CD14-positive monocyte (primary cell): Measurements from ENCODE around the gene IL9. TPM values are rescaled to one million over a fixed set of nuclear protein-coding genes. Genes with fewer than 3 reads are reported as not detected.

Experiments used
- DNase-seq, 3 donors: peaks; one replicate each; pipeline ENCODE4 v3.0.0-alpha.2; 2011 to 2022
- H2AFZ ChIP-seq: 2 replicates; pipeline ENCODE4 v1.6.0; 2012; ENCODE audit warnings: mild to moderate bottlenecking, low read depth, low read length, inconsistent platforms; ENCODE audit not compliant: insufficient read depth, poor library complexity, severe bottlenecking
- H3K27ac ChIP-seq, 2 donors: 1 replicate in 1 of 2; 2 replicates in 1 of 2; pipeline ENCODE4 v1.5.1; 2012 to 2013; ENCODE audit warnings: low read length in 2 of 2, control low read depth in 1 of 2, inconsistent platforms in 1 of 2, low read depth in 1 of 2, mild to moderate bottlenecking in 1 of 2
- H3K27me3 ChIP-seq, 2 donors: one replicate each; pipeline versions ENCODE4 v1.6.0 to v1.6.1; 2011 to 2013; ENCODE audit warnings: low read length in 2 of 2; ENCODE audit not compliant: control insufficient read depth in 2 of 2, insufficient read depth in 2 of 2
- H3K36me3 ChIP-seq, 2 donors: replicated peaks in 1 of 2; 1 replicate in 1 of 2; 2 replicates in 1 of 2; pipeline versions ENCODE4 v1.5.1 to v1.6.1; 2012 to 2013; ENCODE audit warnings: low read length in 2 of 2, control low read depth in 1 of 2, inconsistent platforms in 1 of 2, mild to moderate bottlenecking in 1 of 2; ENCODE audit not compliant: insufficient read depth in 2 of 2, control insufficient read depth in 1 of 2
- H3K4me1 ChIP-seq, 2 donors: 1 replicate in 1 of 2; 2 replicates in 1 of 2; pipeline versions ENCODE4 v1.5.1 to v1.6.1; 2012 to 2013; ENCODE audit warnings: low read length in 2 of 2, control low read depth in 1 of 2, inconsistent platforms in 1 of 2, mild to moderate bottlenecking in 1 of 2, moderate library complexity in 1 of 2; ENCODE audit not compliant: insufficient read depth in 2 of 2, control insufficient read depth in 1 of 2
- H3K4me2 ChIP-seq: replicated peaks from 2 replicates; pipeline ENCODE3; 2012; ENCODE audit warnings: low read length, moderate library complexity, mild to moderate bottlenecking; ENCODE audit not compliant: poor library complexity, severe bottlenecking; ENCODE audit errors: extremely low read depth
- H3K4me3 ChIP-seq, 3 experiments: fragments of 200-600 bp in 1 of 3; sonication (generic) in 1 of 3; replicated peaks in 1 of 3; 1 replicate in 2 of 3; 2 replicates in 1 of 3; pipeline ENCODE4 v1.5.1; 2011 to 2013; ENCODE audit warnings: low read length in 3 of 3, mild to moderate bottlenecking in 3 of 3, control low read depth in 2 of 3, low read depth in 2 of 3, inconsistent platforms in 1 of 3, moderate library complexity in 1 of 3
- H3K79me2 ChIP-seq: 2 replicates; pipeline ENCODE4 v1.6.0; 2012; ENCODE audit warnings: mild to moderate bottlenecking, control low read depth, inconsistent platforms, low read length, moderate library complexity; ENCODE audit not compliant: insufficient read depth
- H3K9ac ChIP-seq: 2 replicates; pipeline ENCODE4 v1.6.0; 2017; ENCODE audit warnings: low read length, mild to moderate bottlenecking; ENCODE audit not compliant: insufficient read depth, poor library complexity, severe bottlenecking
- H3K9me3 ChIP-seq, 2 donors: replicated peaks in 1 of 2; 1 replicate in 1 of 2; 2 replicates in 1 of 2; pipeline versions ENCODE4 v1.5.1 to v1.6.1; 2012 to 2013; ENCODE audit warnings: low read length in 2 of 2, control low read depth in 1 of 2; ENCODE audit not compliant: control insufficient read depth in 1 of 2, insufficient read depth in 1 of 2
- H4K20me1 ChIP-seq: 2 replicates; pipeline ENCODE4 v1.6.0; 2012; ENCODE audit warnings: mild to moderate bottlenecking, low read length, control low read depth, moderate library complexity; ENCODE audit not compliant: insufficient read depth
- H3K27ac Mint-ChIP-seq, 7 donors: one replicate each; pipeline ENCODE4 v1.8.0; 2020; ENCODE audit warnings: mild to moderate bottlenecking in 7 of 7, mixed read lengths in 7 of 7, moderate library complexity in 6 of 7, inconsistent platforms in 2 of 7
- H3K27me3 Mint-ChIP-seq, 3 donors: one replicate each; pipeline ENCODE4 v1.8.0; 2021 to 2022; ENCODE audit warnings: low read depth in 3 of 3, mild to moderate bottlenecking in 3 of 3, mixed read lengths in 3 of 3, moderate library complexity in 3 of 3, inconsistent platforms in 1 of 3
- H3K36me3 Mint-ChIP-seq, 2 donors: one replicate each; pipeline ENCODE4 v1.8.0; 2020; ENCODE audit warnings: mixed read lengths in 2 of 2, inconsistent platforms in 1 of 2, mild to moderate bottlenecking in 1 of 2
- H3K4me1 Mint-ChIP-seq: one replicate; pipeline ENCODE4 v1.8.0; 2020; ENCODE audit warnings: mild to moderate bottlenecking, mixed read lengths
- H3K4me3 Mint-ChIP-seq, 2 donors: one replicate each; pipeline ENCODE4 v1.8.0; 2020; ENCODE audit warnings: mild to moderate bottlenecking in 2 of 2, mixed read lengths in 2 of 2, moderate library complexity in 1 of 2
- H3K9me3 Mint-ChIP-seq, 7 donors: one replicate each; pipeline ENCODE4 v1.8.0; 2020 to 2022; ENCODE audit warnings: mixed read lengths in 7 of 7, mild to moderate bottlenecking in 6 of 7, moderate library complexity in 6 of 7, inconsistent platforms in 2 of 7
- CTCF ChIP-seq: fragments of 200-600 bp; IDR thresholded peaks from one replicate; pipeline ENCODE4 v1.8.0; 2022; ENCODE audit warnings: antibody characterized with exemption, mild to moderate bottlenecking
- WGBS: methylation state at CpG from one replicate; pipeline ENCODE4 v1.1.5; 2013; ENCODE audit warnings: missing lambda C conversion rate; ENCODE audit not compliant: insufficient coverage; 5-methylcytosine and 5-hydroxymethylcytosine counted together
- intact Hi-C, 2 donors: fragments of 100-400 bp; cut with micrococcal nuclease; formaldehyde crosslinking; loops; one replicate each; pipeline versions ENCODE4 v1.15.0 to v1.15.1; 2023
- polyA plus RNA-seq, 3 donors: library from polyadenylated mRNA; depleted of rRNA in 1 of 3; unstranded in 2 of 3; stranded (reverse) in 1 of 3; fragments of 300-500 nt in 2 of 3; fragments of >200 nt in 1 of 3; fragmentation: Illumina TruSeq in 2 of 3; gene quantifications; 1 replicate in 2 of 3; 2 replicates in 1 of 3; pipeline ENCODE4 v1.2.3, GENCODE V29; 2012 to 2021

Gene IL9
- polyA plus RNA-seq, 3 donors = not detected

GRCh38 chr5:135941711-135942110 is 46.1 kb upstream of the IL9 start:
- 100% methylated on average over 1 of the region's 2 CpGs for WGBS
- no peaks in the 10 kb centered on the region for H3K9me3 Mint-ChIP-seq
- no peak overlapping the region for H3K4me3 Mint-ChIP-seq
- no peaks in the 10 kb centered on the region for H3K36me3 ChIP-seq
- no peaks in the 10 kb centered on the region for H3K36me3 Mint-ChIP-seq
- H3K9ac ChIP-seq = no peak overlapping the region
- peaks cover 31 to 38% of the 10 kb centered on the region in 2 donors for H3K27me3 ChIP-seq
- no peak for TF ChIP-seq CTCF
- no peak overlapping the region for H3K4me3 ChIP-seq
- H3K9me3 ChIP-seq = no peaks in the 10 kb centered on the region
- no peak overlapping the region for H3K4me2 ChIP-seq
- no peaks in the 10 kb centered on the region for H3K4me1 ChIP-seq
- no peaks in the 10 kb centered on the region for H4K20me1 ChIP-seq
- no peak overlapping the region for H2AFZ ChIP-seq
- H3K27ac Mint-ChIP-seq = no peak overlapping the region
- no peak for DNase-seq
- no peaks in the 10 kb centered on the region for H3K4me1 Mint-ChIP-seq
- no peak overlapping the region for H3K27ac ChIP-seq
- intact Hi-C loops = loop anchor here in 1 of 2 donors (10.0 kb wide), 1 partner anchor 273 kb away; no protein-coding TSS in a partner anchor
- no peaks in the 10 kb centered on the region for H3K79me2 ChIP-seq
- H3K27me3 Mint-ChIP-seq = peaks cover 8 to 24% (median 16%) of the 10 kb centered on the region in 3 donors

GRCh38 chr5:135937245-135937911 is 41.7 kb upstream of the IL9 start:
- Mint-ChIP-seq H3K27me3 (peaks cover 21 to 37% (median 23%) of the 10 kb centered on the region in 3 donors), H3K4me1 (no peaks in the 10 kb centered on the region), H3K36me3 (no peaks in the 10 kb centered on the region), H3K9me3 (no peaks in the 10 kb centered on the region), H3K4me3 (no peak overlapping the region), H3K27ac (no peak overlapping the region)
- TF ChIP-seq CTCF = no peak
- Histone ChIP-seq H4K20me1 (no peaks in the 10 kb centered on the region), H2AFZ (no peak overlapping the region), H3K79me2 (no peaks in the 10 kb centered on the region), H3K4me2 (no peak overlapping the region), H3K9ac (no peak overlapping the region), H3K27me3 (peaks cover 51 to 56% of the 10 kb centered on the region in 2 donors), H3K4me1 (no peaks in the 10 kb centered on the region), H3K27ac (no peak overlapping the region), H3K4me3 (no peak overlapping the region), H3K9me3 (no peaks in the 10 kb centered on the region), H3K36me3 (no peaks in the 10 kb centered on the region)
- intact Hi-C loops = no loop called here
- no peak for DNase-seq
- WGBS = 100% methylated on average over 1 of the region's 5 CpGs
